Loucy (cell line): Measurements from ENCODE around the gene RTEL1.
"Not testable (repeated sequence)": the region's sequence is repeated elsewhere in the genome, so short reads cannot be mapped to it uniquely, and the experiment has no call there.

ENCODE experiments used
- EZH2phosphoT487 ChIP-seq: fragments of 200-600 bp; IDR thresholded peaks from 2 replicates; pipeline ENCODE4 v1.6.1; 2018; ENCODE audit warnings: antibody characterized with exemption, mild to moderate bottlenecking, moderate library complexity, borderline replicate concordance
- TF ChIP-seq, protein P1 (sequence below): fragments of 200-600 bp; sonication (generic); conservative IDR thresholded peaks from 2 replicates; pipeline ENCODE4 v1.5.1; 2014; ENCODE audit warnings: mild to moderate bottlenecking, antibody characterized with exemption, low read length

DNA sequence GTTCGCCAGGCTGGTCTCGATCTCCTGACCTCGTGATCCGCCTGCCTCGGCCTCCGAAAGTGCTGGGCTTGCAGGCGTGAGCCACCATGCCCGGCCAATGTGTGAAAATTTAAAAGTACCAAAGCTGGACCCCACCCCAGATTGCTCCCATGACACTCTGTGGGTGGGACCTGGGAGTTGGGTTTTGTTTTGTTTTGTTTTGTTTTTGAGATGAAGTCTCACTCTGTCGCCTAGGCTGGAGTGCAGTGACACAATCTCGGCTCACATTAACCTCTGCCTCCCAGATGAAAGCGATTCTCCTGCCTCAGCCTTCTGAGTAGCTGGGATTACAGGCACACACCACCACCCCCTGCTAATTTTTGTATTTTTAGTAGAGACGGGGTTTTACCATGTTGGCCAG lies 13.6 kb downstream of the RTEL1 start:
- TF ChIP-seq, protein P1, sequence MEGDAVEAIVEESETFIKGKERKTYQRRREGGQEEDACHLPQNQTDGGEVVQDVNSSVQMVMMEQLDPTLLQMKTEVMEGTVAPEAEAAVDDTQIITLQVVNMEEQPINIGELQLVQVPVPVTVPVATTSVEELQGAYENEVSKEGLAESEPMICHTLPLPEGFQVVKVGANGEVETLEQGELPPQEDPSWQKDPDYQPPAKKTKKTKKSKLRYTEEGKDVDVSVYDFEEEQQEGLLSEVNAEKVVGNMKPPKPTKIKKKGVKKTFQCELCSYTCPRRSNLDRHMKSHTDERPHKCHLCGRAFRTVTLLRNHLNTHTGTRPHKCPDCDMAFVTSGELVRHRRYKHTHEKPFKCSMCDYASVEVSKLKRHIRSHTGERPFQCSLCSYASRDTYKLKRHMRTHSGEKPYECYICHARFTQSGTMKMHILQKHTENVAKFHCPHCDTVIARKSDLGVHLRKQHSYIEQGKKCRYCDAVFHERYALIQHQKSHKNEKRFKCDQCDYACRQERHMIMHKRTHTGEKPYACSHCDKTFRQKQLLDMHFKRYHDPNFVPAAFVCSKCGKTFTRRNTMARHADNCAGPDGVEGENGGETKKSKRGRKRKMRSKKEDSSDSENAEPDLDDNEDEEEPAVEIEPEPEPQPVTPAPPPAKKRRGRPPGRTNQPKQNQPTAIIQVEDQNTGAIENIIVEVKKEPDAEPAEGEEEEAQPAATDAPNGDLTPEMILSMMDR, result not testable (repeated sequence)
- TF ChIP-seq EZH2phosphoT487, result not testable (repeated sequence)
